Measurements from ENCODE around the gene PARVB. TPM values are rescaled to one million over a fixed set of nuclear protein-coding genes. Genes with fewer than 3 reads are reported as not detected.

Gene PARVB
- total and polyA plus RNA-seq, 2 donors (not counting 3 experiments of a cell fraction or from before 2014, with no cell fraction given) = 155 to 162 TPM

- POLR2A ChIA-PET = no interaction called here
- Histone ChIP-seq H3K36me3 (ENCODE audit: control insufficient read depth in 2 of 2, extremely low read depth in 1 of 2, insufficient read depth in 2 of 2, low read length in 2 of 2) (peaks cover 2 to 18% of the 10 kb centered on the region in 2 experiments), H2AFZ (ENCODE audit: low read depth, low read length) (no peak overlapping the region), H3K27me3 (ENCODE audit: control insufficient read depth in 2 of 2, insufficient read depth in 2 of 2, low read length in 2 of 2) (no peaks in the 10 kb centered on the region), H3K4me1 (ENCODE audit: control insufficient read depth, extremely low read depth, insufficient read depth, low read length) (peaks cover 3% of the 10 kb centered on the region), H3K4me2 (ENCODE audit: insufficient read depth, low read length) (no peak overlapping the region), H3K79me2 (ENCODE audit: control insufficient read depth, insufficient read depth, low read length) (peaks cover 47% of the 10 kb centered on the region), H3K4me3 (replicated peaks in 1 of 3; ENCODE audit: insufficient read depth in 1 of 3, low read depth in 1 of 3, low read length in 3 of 3) (no peak overlapping the region), H3K9me3 (replicated peaks; ENCODE audit: control insufficient read depth, insufficient read depth, low read length) (no peaks in the 10 kb centered on the region), H4K20me1 (replicated peaks; ENCODE audit: control insufficient read depth, extremely low read depth, insufficient read depth, low read length) (no peaks in the 10 kb centered on the region), H3K27ac (ENCODE audit: insufficient read depth, low read depth, low read length) (no peak overlapping the region), H3K9ac (replicated peaks; ENCODE audit: extremely low read depth, insufficient read depth, low read length) (no peak overlapping the region), H3K9me1 (replicated peaks; ENCODE audit: control insufficient read depth, extremely low read depth, insufficient read depth, low read length) (no peaks in the 10 kb centered on the region)
- no TSS peak for BruUV-seq (replicated peaks)
- intact Hi-C loops (cut with micrococcal nuclease) (no loop called here), dilution Hi-C loops (cut with MboI; ENCODE audit: extremely low pct_ligation_motif_present, low sequenced_read_pairs) (no loop called here)
- DNase-seq (ENCODE audit: low read depth, low spot score) = no peak
- CTCF ChIA-PET = interaction anchor here (1.1 kb wide), 1 partner anchor 97 kb away, joined by 3 read pairs; no protein-coding TSS in a partner anchor
- TF ChIP-seq FOS (IDR thresholded peaks at IDR 0.05; ENCODE audit: borderline replicate concordance, insufficient read depth, low read length) (no peak), EZH2 (IDR thresholded peaks at IDR 0.05; ENCODE audit: borderline replicate concordance, low read depth, low read length, severe bottlenecking) (no peak), GATA2 (IDR thresholded peaks at IDR 0.05; ENCODE audit: insufficient read depth, insufficient read length, low read depth, low read length) (no peak), CTCF (IDR thresholded peaks at IDR 0.05; ENCODE audit: extremely low read depth in 1 of 2, insufficient read depth in 1 of 2, low read depth in 1 of 2, low read length in 2 of 2) (no peak), MYC (IDR thresholded peaks at IDR 0.05; ENCODE audit: low read depth, low read length) (no peak), JUN (IDR thresholded peaks at IDR 0.05; ENCODE audit: borderline replicate concordance, insufficient read depth, insufficient read length, low read depth) (no peak), POLR2A (IDR thresholded peaks at IDR 0.05; ENCODE audit: low read depth, low read length) (no peak), MAX (IDR thresholded peaks at IDR 0.05; ENCODE audit: insufficient read depth, insufficient read length) (no peak), POLR2AphosphoS5 (IDR thresholded peaks at IDR 0.05; ENCODE audit: insufficient read depth, low read depth, low read length) (no peak)
- FAIRE-seq = no peak
Measured at GRCh38 chr22:44090571-44090905, 66.4 kb downstream of the PARVB start.

Measured in endothelial cell of umbilical vein (primary cell).